HCT116 (cell line): ENCODE results near the gene RCOR3.

Source experiments
- ELF1 ChIP-seq: IDR thresholded peaks from 2 replicates; pipeline ENCODE4 v1.6.1; 2012; ENCODE audit warnings: low read depth, borderline replicate concordance
- EZH2 ChIP-seq: fragments of 200-600 bp; sonication (generic); IDR thresholded peaks from 2 replicates; pipeline ENCODE4 v1.6.1; 2017; ENCODE audit warnings: antibody characterized with exemption, mixed run types
- JUND ChIP-seq: IDR thresholded peaks from 2 replicates; pipeline ENCODE4 v1.6.1; 2012
- REST ChIP-seq: IDR thresholded peaks from 2 replicates; pipeline ENCODE4 v1.6.1; 2012; ENCODE audit warnings: low read depth

- TF ChIP-seq ELF1 (no peak), EZH2 (no peak), REST (no peak), JUND (no peak)
Observed at GRCh38 chr1:211348547-211348946, 89.4 kb downstream of the RCOR3 start.
